ENCODE results near the gene PAPSS1.
"Not testable (repeated sequence)": the region's sequence is repeated elsewhere in the genome, so short reads cannot be mapped to it uniquely, and the experiment has no call there.

Gene PAPSS1

DNA sequence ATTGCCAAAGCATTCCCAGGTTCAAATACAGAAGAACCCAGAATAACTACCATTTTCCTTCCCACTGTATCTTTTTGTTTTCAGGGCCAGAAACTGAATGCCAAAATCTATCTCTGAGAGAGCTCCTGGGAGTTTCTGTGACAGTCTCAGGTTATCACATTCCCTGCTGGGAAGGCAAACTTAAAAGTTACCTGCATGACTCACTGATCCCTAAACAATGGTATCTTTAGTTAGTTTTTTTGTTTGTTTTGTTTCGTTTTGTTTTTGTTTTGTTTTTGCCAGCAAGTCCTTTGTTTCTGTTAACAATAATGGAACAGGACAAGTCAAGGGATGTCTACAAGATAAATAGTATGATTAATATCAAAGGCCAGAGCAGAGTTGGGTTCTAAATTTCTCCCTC is 34.3 kb downstream of the PAPSS1 start:
- DNase-seq = no peak

DNA sequence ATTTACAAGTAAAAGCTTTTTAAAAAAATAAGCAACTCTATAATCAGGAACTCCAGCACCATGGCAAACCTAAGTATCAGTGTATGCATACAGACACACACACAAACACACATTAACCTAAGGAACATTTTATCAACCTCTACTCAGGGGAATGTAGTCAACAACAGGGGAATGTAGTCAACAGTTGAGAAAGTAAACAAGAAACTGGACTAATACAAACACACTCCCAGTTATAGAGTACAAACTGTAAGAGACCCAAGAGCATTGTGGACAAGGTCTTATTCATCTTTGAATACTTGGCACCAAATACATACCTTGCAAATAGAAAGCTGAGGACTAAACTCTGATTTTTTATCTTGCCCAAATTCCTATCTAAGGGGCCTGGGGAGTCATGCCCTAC is 36.2 kb downstream of the PAPSS1 start:
- no peak for DNase-seq

DNA sequence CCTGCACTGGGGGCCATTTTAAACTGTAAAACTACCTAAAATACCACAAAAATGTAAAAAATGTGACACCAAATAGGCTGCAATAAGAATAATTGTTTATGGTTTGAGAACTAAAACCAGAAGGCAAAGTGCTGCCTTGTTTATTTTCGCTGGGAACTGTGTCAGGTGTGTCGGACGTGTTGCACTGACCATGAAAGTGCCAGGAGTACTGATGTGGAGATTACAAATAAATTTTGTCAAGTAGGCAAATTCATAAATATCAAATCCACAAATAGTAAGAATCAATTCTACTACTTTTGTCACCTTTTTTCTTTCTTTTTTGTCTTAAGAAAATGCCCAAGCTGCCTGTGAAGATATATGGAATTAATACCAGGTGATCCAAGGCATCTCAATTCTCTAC is 37.7 kb downstream of the PAPSS1 start:
- DNase-seq = no peak

DNA sequence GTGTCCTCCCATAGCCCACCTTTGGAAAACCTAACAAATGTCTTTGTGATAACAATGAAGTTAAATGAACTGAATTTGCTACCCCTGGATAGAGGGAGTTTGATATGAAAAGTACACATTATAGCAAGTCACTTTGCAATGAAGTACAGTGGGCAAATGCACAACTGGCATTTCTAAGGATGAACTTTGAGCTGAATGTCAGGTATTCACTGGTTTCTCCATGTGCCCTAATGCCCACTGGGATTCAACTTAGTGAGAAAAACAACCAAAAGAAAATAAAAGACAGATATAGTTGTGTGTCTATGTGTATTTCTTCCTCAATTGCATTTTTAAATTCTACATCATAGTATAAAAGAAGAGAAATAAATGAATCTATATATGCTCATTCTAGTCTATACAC is 51.0 kb downstream of the PAPSS1 start:
- no peak for DNase-seq

DNA sequence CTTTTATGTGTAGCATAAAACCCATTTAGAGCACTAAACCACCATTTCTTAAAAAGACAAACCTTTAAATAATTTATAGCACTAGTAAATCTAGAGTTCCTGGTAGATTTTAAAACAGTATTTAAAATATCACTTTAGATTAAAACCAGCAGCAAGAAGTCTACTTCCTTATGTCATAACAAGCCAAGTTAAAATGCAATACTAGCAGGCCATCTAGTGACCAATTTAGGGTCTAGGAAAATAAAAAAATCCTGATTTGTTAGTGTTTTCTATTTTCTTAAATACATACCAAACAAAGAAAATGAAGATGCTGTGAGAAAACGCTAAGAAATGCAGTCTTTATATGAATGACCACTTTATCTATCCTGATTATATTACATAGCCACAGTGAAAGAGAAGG is 53.9 kb downstream of the PAPSS1 start:
- DNase-seq = no peak

DNA sequence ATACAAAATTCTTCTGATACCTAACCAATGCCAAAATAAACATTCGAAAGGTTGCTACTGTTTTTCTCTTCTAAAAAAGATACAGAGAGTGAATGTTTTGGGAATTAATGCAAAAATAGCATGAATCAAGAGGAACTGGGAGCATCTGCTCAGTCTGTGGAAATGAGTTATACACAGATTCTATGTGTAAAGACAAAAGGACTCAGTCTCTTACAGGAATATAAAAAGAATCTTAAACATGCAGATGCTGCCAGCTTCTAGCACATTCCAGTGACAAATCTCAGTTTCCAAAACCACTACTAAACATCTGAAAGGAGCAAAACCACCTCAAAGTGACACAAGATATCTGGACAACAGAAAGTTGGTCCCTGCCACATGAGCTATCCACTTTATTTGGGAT is 55.0 kb downstream of the PAPSS1 start:
- no peak for DNase-seq

DNA sequence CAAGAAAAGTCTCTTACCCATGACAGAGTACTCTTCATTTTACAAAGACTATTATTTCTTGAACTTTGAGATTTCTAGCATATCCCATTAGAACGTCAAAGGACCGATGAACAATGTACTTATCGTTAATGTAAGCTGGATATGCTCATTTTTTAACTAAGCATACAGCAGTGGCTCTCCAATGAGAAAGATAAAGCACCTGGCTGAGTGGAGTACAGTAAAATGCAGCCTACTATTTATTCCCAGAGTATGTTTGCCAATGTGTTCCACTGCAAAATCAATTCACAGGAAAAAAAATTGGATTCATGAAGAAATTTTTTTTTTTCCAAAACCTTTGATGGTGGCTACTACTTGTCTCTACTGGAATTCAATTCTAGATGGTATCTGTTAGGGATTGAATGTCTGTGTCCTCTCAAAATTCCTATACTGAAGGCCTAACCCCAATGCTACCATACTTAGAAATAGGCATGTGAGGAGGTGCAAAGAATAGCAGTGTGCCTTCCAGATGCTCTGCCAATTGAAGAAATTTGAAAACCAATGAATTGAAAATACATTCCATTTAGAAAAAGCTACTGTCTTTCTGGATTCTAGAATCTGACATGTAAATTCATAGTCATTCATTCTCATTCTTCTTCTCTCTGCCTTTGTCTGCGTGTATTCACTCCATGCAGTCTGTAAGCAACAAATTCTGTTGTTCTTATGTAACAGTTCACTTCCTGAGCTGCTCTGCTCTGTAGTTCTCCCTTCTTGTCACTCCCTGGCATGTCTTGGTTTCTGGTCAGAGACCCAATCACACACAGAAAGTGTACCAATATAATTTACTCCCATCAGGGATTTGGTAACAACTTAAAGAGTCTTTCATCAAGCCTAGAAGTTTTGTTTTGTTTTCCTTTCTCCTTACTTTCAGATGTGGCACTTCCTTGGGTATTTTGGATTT is 61.4 kb downstream of the PAPSS1 start:
- no peak for DNase-seq

DNA sequence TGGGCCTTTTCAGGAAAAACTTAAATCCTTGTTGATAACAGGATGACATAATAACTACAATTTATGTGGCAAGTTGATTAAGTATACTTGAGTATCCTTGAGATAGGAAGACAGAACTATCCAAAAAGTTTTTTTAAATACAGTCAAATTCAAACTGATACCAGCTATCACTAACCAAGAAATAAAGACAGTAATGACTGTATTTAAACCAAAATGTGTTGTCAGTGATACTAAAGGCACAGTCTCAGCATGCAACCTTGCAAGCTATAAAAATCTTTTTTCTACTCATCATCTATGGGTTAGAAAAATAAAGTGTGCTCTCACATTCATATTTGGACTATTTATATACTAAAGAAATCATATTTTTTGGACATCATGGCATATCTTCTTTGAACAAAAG is 64.7 kb downstream of the PAPSS1 start:
- DNase-seq = no peak

DNA sequence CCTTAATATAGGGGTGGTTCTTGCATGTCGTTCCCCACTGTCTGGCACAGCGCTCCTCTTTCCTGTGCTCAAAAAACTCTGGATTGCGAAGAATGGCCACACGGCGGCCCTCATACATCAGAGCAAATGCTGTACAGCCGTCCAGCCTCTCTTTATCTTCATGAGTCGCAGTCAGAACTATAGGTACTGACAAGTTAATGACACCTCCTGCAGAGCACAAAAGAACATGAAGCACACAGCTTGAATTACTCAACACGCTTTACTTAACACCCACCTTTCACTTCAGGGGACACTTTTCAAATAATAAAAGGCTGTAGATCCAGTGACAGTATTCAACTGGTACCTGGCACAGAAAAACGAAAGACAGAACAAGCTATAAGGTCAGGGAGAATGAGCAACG is 65.3 kb downstream of the PAPSS1 start:
- no peak for DNase-seq

DNA sequence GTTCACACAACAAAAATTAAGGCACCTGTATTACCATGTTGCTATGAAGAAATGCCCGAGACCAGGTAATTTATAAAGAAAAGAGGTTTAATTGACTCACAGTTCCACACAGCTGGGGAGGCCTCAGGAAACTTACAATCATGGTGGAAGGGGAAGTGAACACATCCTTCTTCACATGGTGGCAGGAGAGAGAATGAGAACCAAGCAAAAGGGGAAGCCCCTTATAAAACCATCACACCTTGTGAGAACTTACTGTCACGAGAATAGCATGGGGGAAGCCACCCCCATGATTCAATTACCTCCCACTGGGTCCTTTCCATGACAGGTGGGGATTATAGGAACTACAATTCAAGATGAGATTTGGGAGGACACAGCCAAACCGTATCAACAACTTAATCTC is 68.6 kb downstream of the PAPSS1 start:
- DNase-seq = not testable (repeated sequence)

DNA sequence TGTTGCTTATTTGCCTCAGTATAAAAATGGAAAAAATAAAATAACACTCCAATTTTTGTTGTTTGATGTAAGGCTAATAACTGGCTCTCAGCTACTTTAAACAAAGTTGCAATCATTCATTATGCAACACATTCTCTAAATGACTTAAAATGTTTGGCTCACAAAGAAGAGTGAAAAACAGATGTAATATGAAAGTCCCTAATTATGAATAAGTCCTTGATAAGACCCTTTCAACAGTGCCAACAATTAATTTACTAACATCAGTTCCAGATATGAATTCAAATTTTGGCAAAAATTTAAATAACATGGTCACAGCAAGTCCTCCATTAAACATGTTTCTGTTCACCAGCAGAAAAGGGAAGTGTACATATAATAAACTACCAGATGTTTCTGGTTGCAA is 69.8 kb downstream of the PAPSS1 start:
- DNase-seq = no peak

DNA sequence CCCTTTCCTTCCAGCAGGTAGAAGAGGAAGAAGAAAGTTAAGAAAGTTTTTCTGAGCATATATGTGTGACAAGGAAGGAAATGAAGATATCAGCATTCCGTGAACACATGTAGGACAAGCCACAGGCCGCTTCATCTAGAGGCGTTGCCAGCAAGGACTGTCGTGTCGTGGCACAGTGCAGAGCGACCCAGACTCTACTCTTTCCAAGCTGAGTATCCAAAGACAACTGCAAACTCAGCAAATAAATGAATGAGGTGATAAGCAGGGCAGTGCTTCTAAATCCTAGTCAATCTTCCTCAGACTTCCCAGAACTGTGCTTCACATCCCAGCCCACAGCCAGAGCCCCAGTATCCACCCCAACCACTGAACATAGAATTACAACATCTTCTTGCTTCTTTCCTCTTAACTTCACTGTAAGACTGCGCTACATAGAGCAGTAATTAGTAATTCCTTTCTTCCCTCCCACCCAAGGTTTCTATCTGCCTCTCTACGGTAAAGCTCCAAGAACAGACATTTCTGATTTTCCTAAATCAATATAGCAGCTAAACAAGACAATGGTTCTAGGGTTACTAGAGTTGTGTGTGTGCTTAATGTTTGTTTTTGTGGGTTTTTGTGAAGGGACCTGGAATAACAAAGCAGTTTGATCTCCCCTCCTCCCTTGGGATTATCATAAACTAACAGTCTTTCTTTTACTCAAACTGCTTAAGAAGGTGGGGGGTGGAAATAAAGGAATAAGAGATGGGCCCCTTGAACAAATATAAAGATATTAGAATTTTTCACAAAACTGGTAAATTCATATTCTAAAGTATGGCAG is 71.6 kb downstream of the PAPSS1 start:
- DNase-seq = no peak

DNA sequence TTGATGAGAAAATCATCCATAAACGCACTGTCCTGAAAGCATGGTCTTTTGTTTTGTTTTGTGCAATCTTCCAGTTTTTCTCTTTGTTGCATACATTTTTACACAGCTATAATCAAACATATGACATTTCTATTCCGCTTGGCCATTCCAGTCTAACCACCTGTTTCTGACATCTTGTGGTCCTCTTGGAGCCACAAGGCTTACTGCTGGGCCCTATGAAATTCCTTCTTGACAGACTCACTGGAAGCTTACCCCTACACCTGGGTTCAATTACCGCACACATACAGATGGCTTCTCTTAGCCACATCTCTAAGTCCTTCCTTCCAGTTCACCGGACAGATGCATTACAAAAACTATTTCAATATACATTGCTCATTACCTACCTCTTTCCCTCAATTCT is 72.4 kb downstream of the PAPSS1 start:
- DNase-seq = no peak

DNA sequence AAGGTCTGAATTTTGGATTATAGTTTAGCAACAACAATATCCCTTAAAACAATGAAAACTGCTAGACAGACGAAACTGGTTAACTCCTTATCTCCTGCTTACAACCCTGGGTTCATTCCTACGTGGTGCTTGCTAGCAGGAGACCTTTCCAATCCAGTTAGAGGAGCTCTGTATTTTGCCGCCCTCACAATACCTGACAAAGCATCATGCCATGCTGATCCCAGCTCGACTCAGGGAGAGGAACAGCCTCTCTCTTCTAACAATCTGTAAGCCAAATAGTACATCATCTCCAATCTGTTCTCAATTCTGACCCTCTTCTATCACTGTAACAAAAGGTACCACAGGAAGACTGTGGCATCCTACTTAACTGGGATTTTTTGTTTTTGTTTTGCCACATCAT is 74.4 kb downstream of the PAPSS1 start:
- DNase-seq = no peak

DNA sequence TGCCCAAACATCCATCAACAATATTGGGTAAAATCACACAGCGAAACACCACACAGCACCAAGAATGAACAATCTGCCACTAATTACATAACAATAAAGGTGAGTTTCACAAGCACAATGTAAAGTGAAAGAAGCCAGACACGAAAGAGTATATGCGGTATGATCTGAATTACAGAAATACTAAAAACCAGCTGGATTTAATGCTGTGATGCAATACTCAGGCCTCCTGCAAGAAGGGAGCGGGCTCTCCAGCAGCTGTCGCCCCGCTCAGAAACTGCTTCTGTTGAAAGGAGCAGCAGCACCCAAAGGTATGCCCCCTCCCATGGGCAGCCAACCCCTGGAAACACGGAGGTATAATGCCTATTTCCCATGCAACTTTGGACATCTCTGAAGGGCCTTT is 77.0 kb downstream of the PAPSS1 start:
- no peak for DNase-seq

DNA sequence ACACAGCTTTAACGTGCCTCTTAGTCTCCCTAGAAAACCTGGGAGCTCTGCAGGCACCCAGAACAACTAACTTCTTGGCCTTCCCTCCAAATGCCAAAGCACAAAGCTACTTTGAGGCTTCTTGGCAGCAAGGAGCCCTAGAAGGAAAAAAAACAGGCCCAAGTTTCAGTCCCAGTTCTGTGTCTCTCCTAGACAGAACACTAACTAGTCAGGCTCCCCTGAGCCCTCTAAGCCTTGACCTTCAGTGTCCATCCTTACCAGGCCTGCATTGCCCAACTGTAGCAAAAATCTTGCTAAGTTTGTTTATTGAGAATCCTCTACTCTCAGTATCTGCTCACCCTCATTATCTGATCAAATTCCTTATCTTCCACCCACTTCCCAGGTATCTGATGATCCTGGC is 79.2 kb downstream of the PAPSS1 start:
- DNase-seq = no peak

DNA sequence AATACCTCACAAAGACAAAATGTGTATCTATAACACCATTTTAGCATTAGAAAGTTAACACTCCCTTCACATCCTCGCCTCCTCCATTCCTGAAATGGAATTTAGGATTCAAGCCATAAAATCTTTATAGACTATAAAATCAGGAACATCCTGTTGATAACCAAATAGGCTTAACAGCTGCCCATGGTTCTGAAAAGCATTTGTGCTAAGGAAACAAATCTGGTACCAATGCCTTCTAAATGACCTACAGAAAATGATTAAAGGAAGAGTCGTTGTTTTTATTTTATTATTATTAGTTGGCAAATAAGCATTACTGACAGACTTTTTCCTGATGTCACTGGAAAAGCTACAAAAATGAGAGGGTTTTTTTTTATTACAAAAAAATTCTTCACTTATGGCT is 79.8 kb downstream of the PAPSS1 start:
- no peak for DNase-seq

DNA sequence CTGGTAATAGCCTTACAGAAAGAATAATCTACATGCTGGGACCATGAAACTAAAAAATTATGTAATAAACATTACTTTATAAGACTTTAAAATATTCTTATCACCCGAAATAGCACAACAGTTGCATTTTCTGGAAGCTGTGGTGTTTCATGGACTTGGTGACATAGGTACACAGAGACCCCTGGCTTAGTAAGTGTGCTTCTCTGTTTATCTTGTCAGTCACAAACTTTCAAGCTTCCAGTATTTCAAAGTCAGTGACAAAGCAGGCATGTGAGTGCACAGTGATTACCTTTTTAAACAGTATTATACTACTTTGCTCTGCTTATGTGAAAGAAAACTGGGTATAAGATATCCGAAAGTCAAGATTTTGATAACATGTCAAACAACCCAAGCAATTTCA is 84.3 kb downstream of the PAPSS1 start:
- no peak for DNase-seq

DNA sequence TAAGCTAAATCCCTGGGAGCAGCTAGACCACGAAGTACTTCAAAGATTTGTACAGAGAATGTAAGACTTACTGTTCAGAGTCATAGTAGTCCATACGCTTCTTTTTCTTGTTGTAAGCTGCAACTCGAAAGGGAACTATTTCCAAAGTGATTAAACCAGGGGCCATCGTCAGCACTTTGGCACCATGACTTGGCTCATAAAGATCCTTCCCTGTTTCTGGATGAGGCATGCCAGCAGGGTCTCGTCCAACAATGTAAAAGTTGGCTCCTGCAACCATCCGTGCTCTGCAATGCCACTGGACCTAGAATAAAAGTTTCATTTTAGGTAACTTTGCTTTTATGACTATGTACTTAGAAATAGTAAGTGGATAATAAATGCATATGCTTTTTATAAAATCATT is 88.5 kb downstream of the PAPSS1 start:
- DNase-seq = no peak

DNA sequence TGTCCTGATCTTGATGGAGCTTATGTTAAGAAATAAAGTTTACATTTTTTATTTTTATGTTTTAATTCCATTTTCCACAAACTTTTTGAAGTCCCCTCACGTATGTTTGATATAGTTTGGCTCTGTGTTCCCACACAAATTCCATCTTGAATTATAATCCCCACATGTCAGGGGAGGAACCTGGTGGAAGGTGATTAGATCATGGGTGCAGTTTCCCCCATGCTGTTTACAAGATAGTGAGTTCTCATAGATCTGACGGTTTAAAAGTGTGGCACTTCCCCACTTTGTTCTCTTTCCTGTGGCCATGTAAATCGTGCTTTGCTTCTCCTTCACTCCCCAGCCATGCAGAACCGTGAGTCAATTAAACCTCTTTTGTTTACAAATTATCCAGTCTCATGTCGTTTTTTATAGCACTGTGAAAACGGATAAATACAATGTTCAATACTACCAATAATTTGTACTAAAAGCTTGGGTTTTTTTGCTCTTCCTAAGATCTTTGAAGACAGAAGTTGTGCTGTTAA is 89.8 kb downstream of the PAPSS1 start:
- DNase-seq = no peak

DNA sequence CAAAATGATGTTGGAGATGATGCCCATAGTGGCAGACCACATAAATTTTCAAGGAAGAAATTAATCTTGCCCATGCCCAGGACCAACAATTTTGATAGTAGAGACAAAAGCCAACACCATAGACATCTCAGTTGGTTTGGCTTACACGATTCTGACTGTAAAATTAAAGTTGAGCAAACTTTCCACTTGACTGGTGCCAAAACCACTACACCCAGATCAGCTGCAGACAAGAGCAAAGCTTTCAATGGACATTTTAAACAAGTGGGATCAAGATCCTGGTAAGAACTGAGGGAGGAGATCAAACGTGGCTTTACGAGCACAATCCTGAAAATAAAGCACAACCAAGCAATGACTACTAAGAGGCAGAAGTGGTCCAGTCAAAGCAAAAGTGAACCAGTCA is 90.7 kb downstream of the PAPSS1 start:
- DNase-seq = no peak

DNA sequence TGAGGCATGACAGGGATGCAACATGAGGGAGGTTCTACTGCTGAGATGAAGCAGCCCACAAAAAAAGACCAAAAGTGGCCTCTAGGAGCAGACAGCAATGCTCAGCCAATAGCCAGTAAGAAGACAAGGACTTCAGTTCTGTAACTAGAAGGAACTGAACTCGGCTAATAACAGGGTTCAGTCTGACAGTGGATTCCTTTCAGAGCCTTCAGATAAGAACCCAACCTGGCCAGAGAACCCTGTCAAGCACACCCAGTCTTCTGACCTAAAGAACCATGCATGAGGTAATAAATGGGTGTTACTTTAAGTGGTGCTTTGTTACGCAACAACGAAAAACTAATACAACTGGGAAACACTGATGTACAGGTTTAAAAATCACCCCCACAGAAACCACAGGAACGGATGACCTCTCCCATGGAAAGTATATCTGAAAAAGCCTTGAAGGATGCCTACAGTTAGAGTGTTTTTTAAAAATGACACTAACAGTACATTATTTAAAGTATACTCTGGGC is 94.6 kb downstream of the PAPSS1 start:
- no peak for DNase-seq

DNA sequence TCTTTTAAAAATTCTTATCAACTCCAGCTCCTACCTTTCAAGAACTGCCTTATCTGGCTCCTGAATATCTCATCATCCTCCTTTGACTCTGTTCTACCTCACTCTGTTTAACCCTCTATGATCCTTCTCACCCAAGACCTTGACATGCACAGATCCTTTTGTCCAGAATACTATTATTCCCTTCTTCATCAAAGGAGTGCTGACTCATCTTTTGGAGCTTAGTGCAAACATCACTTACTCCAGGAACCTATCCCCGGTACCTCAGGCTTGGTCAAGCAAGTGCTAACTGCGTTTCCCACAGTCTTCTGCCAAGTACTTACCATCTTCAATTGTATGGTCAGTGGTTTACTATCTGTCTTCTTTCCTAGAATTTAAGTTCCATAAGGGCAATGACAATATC is 96.0 kb downstream of the PAPSS1 start:
- DNase-seq = no peak

DNA sequence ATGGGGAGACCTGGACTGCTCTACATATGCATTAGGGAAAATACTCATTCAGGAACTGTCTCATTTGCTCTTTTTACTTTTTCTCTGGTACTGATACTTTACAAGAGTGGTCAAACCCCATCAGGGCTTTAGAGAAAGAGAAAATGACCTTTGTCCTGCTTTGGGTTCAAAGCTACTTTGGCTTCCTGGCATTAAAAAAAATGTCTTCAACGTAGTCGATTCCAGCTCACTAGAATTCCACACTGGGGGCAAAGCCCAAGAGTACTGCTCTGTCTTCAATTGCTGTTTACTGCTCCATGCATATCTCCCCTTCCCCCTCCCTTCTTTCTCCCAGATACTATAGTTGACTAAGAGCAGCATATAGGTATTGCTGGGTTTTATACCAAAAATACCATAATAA is 98.0 kb downstream of the PAPSS1 start:
- no peak for DNase-seq

Measured in NCI-H524 treated with DMSO at 0.1 percent for 48 hours (cell line).